MM.1S (cell line): ENCODE measurements around the gene ARHGEF7.

ENCODE experiments used
- DNase-seq: peaks from one replicate; pipeline ENCODE4 v3.0.0-alpha.2; 2015
- H2AFZ ChIP-seq: fragments of 300-600 bp; sonication (generic); 2 replicates; pipeline ENCODE4 v1.6.0; 2016; ENCODE audit warnings: antibody characterized with exemption, low read length
- H3F3A ChIP-seq: fragments of 300-600 bp; sonication (generic); 2 replicates; pipeline ENCODE4 v1.6.1; 2016; ENCODE audit warnings: mild to moderate bottlenecking, antibody characterized with exemption, low read length, moderate library complexity, mixed read lengths; ENCODE audit not compliant: insufficient read depth
- H3K27ac ChIP-seq: fragments of 300-600 bp; sonication (generic); 2 replicates; pipeline ENCODE4 v1.5.1; 2016; ENCODE audit warnings: mild to moderate bottlenecking, low read length
- H3K27me3 ChIP-seq: fragments of 300-600 bp; sonication (generic); replicated peaks from 2 replicates; pipeline ENCODE4 v1.6.0; 2016; ENCODE audit warnings: low read length; ENCODE audit not compliant: insufficient read depth
- H3K36me3 ChIP-seq: fragments of 300-600 bp; sonication (generic); replicated peaks from 2 replicates; pipeline ENCODE4 v1.6.1; 2016; ENCODE audit warnings: mild to moderate bottlenecking, low read length, mixed read lengths; ENCODE audit not compliant: insufficient read depth
- H3K4me1 ChIP-seq: fragments of 300-600 bp; sonication (generic); 2 replicates; pipeline ENCODE4 v1.6.1; 2016; ENCODE audit warnings: low read length, mixed read lengths
- H3K4me2 ChIP-seq: fragments of 300-600 bp; sonication (generic); 2 replicates; pipeline ENCODE4 v1.6.0; 2016; ENCODE audit warnings: low read depth, low read length
- H3K4me3 ChIP-seq: fragments of 300-600 bp; sonication (generic); 2 replicates; pipeline ENCODE4 v1.5.1; 2016; ENCODE audit warnings: low read length, mixed read lengths
- H3K79me2 ChIP-seq: fragments of 300-600 bp; sonication (generic); 2 replicates; pipeline ENCODE4 v1.6.1; 2016; ENCODE audit warnings: mixed run types, low read length, mixed read lengths
- H3K9ac ChIP-seq: fragments of 300-600 bp; sonication (generic); 2 replicates; pipeline ENCODE4 v1.6.1; 2016; ENCODE audit warnings: low read length, mixed read lengths
- H3K9me2 ChIP-seq: fragments of 300-600 bp; sonication (generic); replicated peaks from 2 replicates; pipeline ENCODE4 v1.6.1; 2016; ENCODE audit warnings: mild to moderate bottlenecking, low read length, mixed read lengths; ENCODE audit not compliant: insufficient read depth
- H3K9me3 ChIP-seq: fragments of 300-600 bp; sonication (generic); replicated peaks from 2 replicates; pipeline ENCODE4 v1.6.1; 2016; ENCODE audit warnings: mild to moderate bottlenecking, low read length, mixed read lengths; ENCODE audit not compliant: insufficient read depth
- H4K20me1 ChIP-seq: fragments of 300-600 bp; sonication (generic); 2 replicates; pipeline ENCODE4 v1.6.1; 2016; ENCODE audit warnings: mild to moderate bottlenecking, low read length, moderate library complexity, mixed read lengths; ENCODE audit not compliant: insufficient read depth
- EZH2 ChIP-seq: fragments of 300-600 bp; sonication (generic); optimal IDR thresholded peaks from 2 replicates; pipeline ENCODE3; 2017; ENCODE audit warnings: low read depth, mild to moderate bottlenecking, antibody characterized with exemption, low read length, mixed read lengths
- EZH2phosphoT487 ChIP-seq: fragments of 300-600 bp; sonication (generic); IDR thresholded peaks from 2 replicates; pipeline ENCODE4 v1.6.1; 2018; ENCODE audit warnings: antibody characterized with exemption, low read length
- TF ChIP-seq, protein P1 (sequence below): fragments of 300-600 bp; sonication (generic); IDR thresholded peaks from 2 replicates; pipeline ENCODE4 v1.5.1; 2016; ENCODE audit warnings: antibody characterized with exemption, low read length, mixed read lengths

The ARHGEF7 gene

DNA sequence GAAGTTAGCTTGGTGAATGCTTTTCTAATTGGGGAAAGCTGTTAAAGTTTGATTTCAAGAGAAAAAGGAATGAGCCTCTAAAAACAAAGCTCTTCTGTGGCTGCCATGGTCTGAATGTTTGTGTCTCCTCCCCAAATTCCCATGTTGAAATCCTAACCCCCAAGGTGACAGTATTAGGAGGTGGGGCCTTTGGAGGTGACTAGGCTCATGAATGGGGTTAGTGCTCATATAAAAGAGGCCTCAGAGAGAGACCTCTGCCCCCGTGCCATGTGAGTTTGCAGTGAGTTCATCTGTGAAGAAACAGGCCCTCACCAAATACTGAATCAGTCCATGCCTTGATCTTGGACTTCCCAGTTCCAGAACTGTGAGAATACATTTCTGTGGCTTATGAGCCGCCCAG is 56.5 kb downstream of the ARHGEF7 start:
- Histone ChIP-seq H3K4me2 (no peak overlapping the region), H3K4me3 (no peak overlapping the region), H3K4me1 (no peaks in the 10 kb centered on the region), H3K9me3 (no peaks in the 10 kb centered on the region), H3K9me2 (no peaks in the 10 kb centered on the region), H3F3A (no peaks in the 10 kb centered on the region), H3K9ac (no peak overlapping the region), H3K27ac (no peak overlapping the region), H3K27me3 (no peaks in the 10 kb centered on the region), H3K79me2 (peaks cover 100% of the 10 kb centered on the region), H4K20me1 (no peaks in the 10 kb centered on the region), H2AFZ (no peak overlapping the region), H3K36me3 (no peaks in the 10 kb centered on the region)
- TF ChIP-seq EZH2 (no peak), EZH2phosphoT487 (no peak)
- TF ChIP-seq, protein P1, sequence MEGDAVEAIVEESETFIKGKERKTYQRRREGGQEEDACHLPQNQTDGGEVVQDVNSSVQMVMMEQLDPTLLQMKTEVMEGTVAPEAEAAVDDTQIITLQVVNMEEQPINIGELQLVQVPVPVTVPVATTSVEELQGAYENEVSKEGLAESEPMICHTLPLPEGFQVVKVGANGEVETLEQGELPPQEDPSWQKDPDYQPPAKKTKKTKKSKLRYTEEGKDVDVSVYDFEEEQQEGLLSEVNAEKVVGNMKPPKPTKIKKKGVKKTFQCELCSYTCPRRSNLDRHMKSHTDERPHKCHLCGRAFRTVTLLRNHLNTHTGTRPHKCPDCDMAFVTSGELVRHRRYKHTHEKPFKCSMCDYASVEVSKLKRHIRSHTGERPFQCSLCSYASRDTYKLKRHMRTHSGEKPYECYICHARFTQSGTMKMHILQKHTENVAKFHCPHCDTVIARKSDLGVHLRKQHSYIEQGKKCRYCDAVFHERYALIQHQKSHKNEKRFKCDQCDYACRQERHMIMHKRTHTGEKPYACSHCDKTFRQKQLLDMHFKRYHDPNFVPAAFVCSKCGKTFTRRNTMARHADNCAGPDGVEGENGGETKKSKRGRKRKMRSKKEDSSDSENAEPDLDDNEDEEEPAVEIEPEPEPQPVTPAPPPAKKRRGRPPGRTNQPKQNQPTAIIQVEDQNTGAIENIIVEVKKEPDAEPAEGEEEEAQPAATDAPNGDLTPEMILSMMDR: no peak
- no peak for DNase-seq

DNA sequence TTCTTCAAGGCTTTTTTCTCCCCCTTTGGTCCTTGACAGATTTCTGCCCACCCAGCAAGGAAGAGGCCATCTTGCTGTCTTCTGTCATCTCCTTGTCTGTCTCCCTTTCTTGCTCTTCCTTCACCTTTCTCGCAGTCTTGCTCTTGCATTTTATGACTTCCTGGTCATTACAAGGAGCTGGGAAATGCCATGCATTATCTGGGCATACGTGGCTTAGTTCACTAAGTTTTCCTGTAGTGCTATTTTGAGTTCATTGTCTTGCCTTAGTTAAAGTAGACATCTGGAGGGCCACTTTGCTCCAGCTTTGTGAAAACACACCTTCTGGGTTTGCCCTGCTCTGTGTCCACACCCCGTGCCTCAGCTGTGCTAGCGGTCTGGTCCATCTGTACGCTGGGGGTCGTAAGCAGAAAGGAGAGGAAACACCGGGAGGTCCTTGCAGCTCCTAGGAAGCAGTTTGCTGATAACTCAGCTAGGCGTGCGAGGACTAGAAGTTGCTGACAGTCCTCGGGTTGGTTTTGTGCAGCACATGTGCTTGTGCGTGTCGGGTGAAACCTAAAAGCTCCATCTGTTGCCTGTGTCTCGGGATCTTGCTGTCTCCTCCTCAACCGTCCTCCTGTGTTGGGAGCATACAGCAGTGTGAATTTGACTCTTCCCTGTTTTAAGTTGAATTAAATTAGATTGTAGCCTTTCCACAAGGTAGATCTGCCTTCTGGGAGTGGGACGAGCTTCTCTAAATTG is 59.4 kb downstream of the ARHGEF7 start:
- TF ChIP-seq, protein P1: no peak
- TF ChIP-seq EZH2 (no peak), EZH2phosphoT487 (no peak)
- Histone ChIP-seq H3F3A (no peaks in the 10 kb centered on the region), H3K4me3 (no peak overlapping the region), H3K4me2 (no peak overlapping the region), H3K9me2 (no peaks in the 10 kb centered on the region), H2AFZ (no peak overlapping the region), H3K27me3 (no peaks in the 10 kb centered on the region), H4K20me1 (no peaks in the 10 kb centered on the region), H3K4me1 (no peaks in the 10 kb centered on the region), H3K9me3 (no peaks in the 10 kb centered on the region), H3K27ac (no peak overlapping the region), H3K9ac (no peak overlapping the region), H3K79me2 (peaks cover 96% of the 10 kb centered on the region), H3K36me3 (no peaks in the 10 kb centered on the region)
- DNase-seq: no peak

DNA sequence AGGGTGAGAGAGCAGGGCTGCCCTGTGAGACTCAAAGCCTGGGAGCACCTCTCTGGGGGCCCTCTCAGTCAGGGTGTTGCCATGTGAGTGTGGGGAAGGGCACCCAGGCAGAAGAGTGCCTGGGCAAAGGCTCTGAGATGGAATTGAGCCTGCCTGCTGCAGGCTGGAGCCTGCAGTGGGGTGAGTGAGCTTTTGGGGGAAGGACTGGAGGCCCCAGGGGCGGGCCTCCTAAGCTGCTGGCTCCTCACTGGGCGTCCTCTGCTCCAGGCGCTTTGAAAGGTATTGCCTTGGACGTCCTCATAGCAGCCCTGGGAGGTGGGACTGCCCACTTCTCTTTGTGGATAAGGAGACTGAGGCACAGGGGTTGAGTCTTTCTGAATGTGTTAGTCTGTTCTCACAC is 60.3 kb downstream of the ARHGEF7 start:
- Histone ChIP-seq H3K4me2 (no peak overlapping the region), H3K9ac (no peak overlapping the region), H3K4me1 (no peaks in the 10 kb centered on the region), H2AFZ (no peak overlapping the region), H3K9me2 (no peaks in the 10 kb centered on the region), H3K36me3 (no peaks in the 10 kb centered on the region), H4K20me1 (no peaks in the 10 kb centered on the region), H3K4me3 (no peak overlapping the region), H3K79me2 (peaks cover 96% of the 10 kb centered on the region), H3K27ac (no peak overlapping the region), H3F3A (no peaks in the 10 kb centered on the region), H3K27me3 (no peaks in the 10 kb centered on the region), H3K9me3 (no peaks in the 10 kb centered on the region)
- no peak for DNase-seq
- TF ChIP-seq, protein P1: no peak
- TF ChIP-seq EZH2 (no peak), EZH2phosphoT487 (no peak)
